Activated naive CD4-positive, alpha-beta T cell treated with anti-CD3 and anti-CD28 coated beads for 36 hours (primary cell): ENCODE measurements around the gene KLHL29. TPM values are rescaled to one million over a fixed set of nuclear protein-coding genes. Genes with fewer than 3 reads are reported as not detected.

Source experiments
- CTCF ChIA-PET: fragments of 350-600 bp; sonication (Branson Sonifier 250); formaldehyde crosslinking; loops from one replicate; lab custom pipeline; 2021; ENCODE audit warnings: antibody characterized with exemption; lab: Charles Lee
- DNase-seq: peaks from one replicate; pipeline ENCODE4 v3.0.0-alpha.2; 2020
- H3K27ac Mint-ChIP-seq: one replicate; pipeline ENCODE4 v1.8.0; 2021; ENCODE audit warnings: mild to moderate bottlenecking, mixed read lengths
- H3K27me3 Mint-ChIP-seq: one replicate; pipeline ENCODE4 v1.8.0; 2021; ENCODE audit warnings: low read depth, mixed read lengths
- H3K36me3 Mint-ChIP-seq: one replicate; pipeline ENCODE4 v1.8.0; 2021; ENCODE audit warnings: low read depth, mixed read lengths
- H3K4me1 Mint-ChIP-seq: one replicate; pipeline ENCODE4 v1.8.0; 2021; ENCODE audit warnings: low read depth, mixed read lengths
- H3K4me3 Mint-ChIP-seq: one replicate; pipeline ENCODE4 v1.8.0; 2021; ENCODE audit warnings: mild to moderate bottlenecking, moderate library complexity, mixed read lengths
- H3K9me3 Mint-ChIP-seq: one replicate; pipeline ENCODE4 v1.8.0; 2021; ENCODE audit warnings: mixed read lengths
- intact Hi-C: fragments of 100-400 bp; cut with micrococcal nuclease; formaldehyde crosslinking; loops from one replicate; pipeline ENCODE4 v1.15.1; 2023
- total RNA-seq, 2 experiments: library from RNA; stranded (reverse); gene quantifications; one replicate each; pipeline ENCODE4 v1.2.3, GENCODE V29; 2021

KLHL29 gene
- total RNA-seq, 2 experiments from 2014 or later: 2.4 to 2.9 TPM

GRCh38 chr2:23487735-23488492 is 102.9 kb downstream of the KLHL29 start:
- Mint-ChIP-seq H3K27ac (no peak overlapping the region), H3K4me3 (no peak overlapping the region), H3K27me3 (peaks cover 2% of the 10 kb centered on the region), H3K9me3 (no peaks in the 10 kb centered on the region), H3K4me1 (peaks cover 14% of the 10 kb centered on the region), H3K36me3 (no peaks in the 10 kb centered on the region)
- no peak for DNase-seq
- CTCF ChIA-PET: interaction anchor here (0.5 kb wide), 1 partner anchor 299 kb away, joined by 3 read pairs; no protein-coding TSS in a partner anchor
- intact Hi-C loops: no loop called here

GRCh38 chr2:23488584-23488983 is 103.6 kb downstream of the KLHL29 start:
- peaks cover 2% of the 10 kb centered on the region for H3K27me3 Mint-ChIP-seq
- CTCF ChIA-PET: no interaction called here
- H3K9me3 Mint-ChIP-seq: no peaks in the 10 kb centered on the region
- H3K36me3 Mint-ChIP-seq: no peaks in the 10 kb centered on the region
- no peak overlapping the region for H3K4me3 Mint-ChIP-seq
- intact Hi-C loops: no loop called here
- peaks cover 14% of the 10 kb centered on the region for H3K4me1 Mint-ChIP-seq
- DNase-seq: no peak
- no peak overlapping the region for H3K27ac Mint-ChIP-seq

- H3K36me3 Mint-ChIP-seq: no peaks in the 10 kb centered on the region
- CTCF ChIA-PET: no interaction called here
- H3K4me3 Mint-ChIP-seq: no peak overlapping the region
- no peak overlapping the region for H3K27ac Mint-ChIP-seq
- DNase-seq: peak; percentile 9
- H3K9me3 Mint-ChIP-seq: no peaks in the 10 kb centered on the region
- peaks cover 2% of the 10 kb centered on the region for H3K27me3 Mint-ChIP-seq
- intact Hi-C loops: no loop called here
- peaks cover 14% of the 10 kb centered on the region for H3K4me1 Mint-ChIP-seq
Observed at GRCh38 chr2:23489471-23490322, 104.7 kb downstream of the KLHL29 start.

GRCh38 chr2:23491591-23492336 is 106.8 kb downstream of the KLHL29 start:
- intact Hi-C loops: no loop called here
- H3K4me3 Mint-ChIP-seq: no peak overlapping the region
- peaks cover 28% of the 10 kb centered on the region for H3K4me1 Mint-ChIP-seq
- H3K36me3 Mint-ChIP-seq: no peaks in the 10 kb centered on the region
- H3K27ac Mint-ChIP-seq: no peak overlapping the region
- H3K9me3 Mint-ChIP-seq: no peaks in the 10 kb centered on the region
- DNase-seq: no peak
- H3K27me3 Mint-ChIP-seq: peaks cover 2% of the 10 kb centered on the region
- CTCF ChIA-PET: no interaction called here

- Mint-ChIP-seq H3K27ac (no peak overlapping the region), H3K27me3 (peaks cover 2% of the 10 kb centered on the region), H3K9me3 (no peaks in the 10 kb centered on the region), H3K4me1 (peaks cover 34% of the 10 kb centered on the region), H3K4me3 (no peak overlapping the region), H3K36me3 (no peaks in the 10 kb centered on the region)
- DNase-seq: no peak
- CTCF ChIA-PET: interaction anchor here (0.8 kb wide), 1 partner anchor 41 kb away, joined by 3 read pairs; no protein-coding TSS in a partner anchor
- intact Hi-C loops: no loop called here
Observed at GRCh38 chr2:23492337-23492675, 107.3 kb downstream of the KLHL29 start.

GRCh38 chr2:23492921-23493320 is 107.9 kb downstream of the KLHL29 start:
- Mint-ChIP-seq H3K27ac (no peak overlapping the region), H3K9me3 (no peaks in the 10 kb centered on the region), H3K27me3 (peaks cover 2% of the 10 kb centered on the region), H3K36me3 (no peaks in the 10 kb centered on the region), H3K4me3 (no peak overlapping the region), H3K4me1 (peaks cover 35% of the 10 kb centered on the region)
- intact Hi-C loops: no loop called here
- CTCF ChIA-PET: interaction anchor here (0.8 kb wide), 1 partner anchor 40 kb away, joined by 3 read pairs; no protein-coding TSS in a partner anchor
- DNase-seq: no peak

- intact Hi-C loops: no loop called here
- DNase-seq: no peak
- peaks cover 31% of the 10 kb centered on the region for H3K4me1 Mint-ChIP-seq
- H3K27me3 Mint-ChIP-seq: peaks cover 2% of the 10 kb centered on the region
- no peaks in the 10 kb centered on the region for H3K9me3 Mint-ChIP-seq
- no peaks in the 10 kb centered on the region for H3K36me3 Mint-ChIP-seq
- CTCF ChIA-PET: interaction anchor here (0.5 kb wide), 1 partner anchor 40 kb away, joined by 3 read pairs; no protein-coding TSS in a partner anchor
- H3K4me3 Mint-ChIP-seq: no peak overlapping the region
- H3K27ac Mint-ChIP-seq: no peak overlapping the region
Observed at GRCh38 chr2:23493846-23494245, 108.9 kb downstream of the KLHL29 start.

- intact Hi-C loops: no loop called here
- no peak for DNase-seq
- Mint-ChIP-seq H3K36me3 (no peaks in the 10 kb centered on the region), H3K27ac (no peak overlapping the region), H3K9me3 (no peaks in the 10 kb centered on the region), H3K27me3 (peaks cover 2% of the 10 kb centered on the region), H3K4me1 (peaks cover 31% of the 10 kb centered on the region), H3K4me3 (no peak overlapping the region)
- CTCF ChIA-PET: no interaction called here
Observed at GRCh38 chr2:23494286-23494685, 109.3 kb downstream of the KLHL29 start.

GRCh38 chr2:23495661-23496114 is 110.7 kb downstream of the KLHL29 start:
- no peak for DNase-seq
- intact Hi-C loops: loop anchor here (2.0 kb wide), 1 partner anchor 37 kb away; no protein-coding TSS in a partner anchor
- Mint-ChIP-seq H3K4me3 (no peak overlapping the region), H3K36me3 (no peaks in the 10 kb centered on the region), H3K9me3 (no peaks in the 10 kb centered on the region), H3K27me3 (no peaks in the 10 kb centered on the region), H3K27ac (no peak overlapping the region), H3K4me1 (peaks cover 21% of the 10 kb centered on the region)
- CTCF ChIA-PET: no interaction called here

- H3K9me3 Mint-ChIP-seq: no peaks in the 10 kb centered on the region
- no peak overlapping the region for H3K4me3 Mint-ChIP-seq
- H3K27ac Mint-ChIP-seq: no peak overlapping the region
- DNase-seq: no peak
- intact Hi-C loops: loop anchor here (2.0 kb wide), 1 partner anchor 36 kb away; no protein-coding TSS in a partner anchor
- CTCF ChIA-PET: no interaction called here
- H3K36me3 Mint-ChIP-seq: no peaks in the 10 kb centered on the region
- H3K4me1 Mint-ChIP-seq: peaks cover 21% of the 10 kb centered on the region
- no peaks in the 10 kb centered on the region for H3K27me3 Mint-ChIP-seq
Observed at GRCh38 chr2:23496456-23496855, 111.5 kb downstream of the KLHL29 start.

GRCh38 chr2:23497063-23497462 is 112.1 kb downstream of the KLHL29 start:
- no peak overlapping the region for H3K27ac Mint-ChIP-seq
- H3K4me1 Mint-ChIP-seq: peaks cover 21% of the 10 kb centered on the region
- H3K4me3 Mint-ChIP-seq: no peak overlapping the region
- CTCF ChIA-PET: no interaction called here
- peak; percentile 83 for DNase-seq
- H3K27me3 Mint-ChIP-seq: no peaks in the 10 kb centered on the region
- H3K36me3 Mint-ChIP-seq: no peaks in the 10 kb centered on the region
- intact Hi-C loops: loop anchor here (2.0 kb wide), 1 partner anchor 36 kb away; no protein-coding TSS in a partner anchor
- H3K9me3 Mint-ChIP-seq: no peaks in the 10 kb centered on the region

- Mint-ChIP-seq H3K4me1 (peaks cover 21% of the 10 kb centered on the region), H3K4me3 (no peak overlapping the region), H3K36me3 (no peaks in the 10 kb centered on the region), H3K9me3 (no peaks in the 10 kb centered on the region), H3K27ac (no peak overlapping the region), H3K27me3 (no peaks in the 10 kb centered on the region)
- CTCF ChIA-PET: no interaction called here
- intact Hi-C loops: loop anchor here (2.0 kb wide), 1 partner anchor 35 kb away; no protein-coding TSS in a partner anchor
- DNase-seq: no peak
Observed at GRCh38 chr2:23497536-23497935, 112.6 kb downstream of the KLHL29 start.
